HepG2 (cell line): Measurements from ENCODE around the gene HPCAL4.

Source experiments
- GABPB1 ChIP-seq: IDR thresholded peaks from 2 replicates; pipeline ENCODE4 v1.6.1; 2016; ENCODE audit warnings: mild to moderate bottlenecking, missing genetic modification reagents, moderate library complexity, missing compliant biosample characterization
- RFX5 ChIP-seq: IDR thresholded peaks from 2 replicates; pipeline ENCODE4 v1.6.1; 2011; ENCODE audit warnings: low read depth, low read length, improper control_type of control experiment
- ZNF703 ChIP-seq: sonication (generic); formaldehyde crosslinking; IDR thresholded peaks from 2 replicates; pipeline ENCODE4 v1.5.1; 2020; ENCODE audit warnings: missing genetic modification reagents, mild to moderate bottlenecking, moderate library complexity, borderline replicate concordance

DNA sequence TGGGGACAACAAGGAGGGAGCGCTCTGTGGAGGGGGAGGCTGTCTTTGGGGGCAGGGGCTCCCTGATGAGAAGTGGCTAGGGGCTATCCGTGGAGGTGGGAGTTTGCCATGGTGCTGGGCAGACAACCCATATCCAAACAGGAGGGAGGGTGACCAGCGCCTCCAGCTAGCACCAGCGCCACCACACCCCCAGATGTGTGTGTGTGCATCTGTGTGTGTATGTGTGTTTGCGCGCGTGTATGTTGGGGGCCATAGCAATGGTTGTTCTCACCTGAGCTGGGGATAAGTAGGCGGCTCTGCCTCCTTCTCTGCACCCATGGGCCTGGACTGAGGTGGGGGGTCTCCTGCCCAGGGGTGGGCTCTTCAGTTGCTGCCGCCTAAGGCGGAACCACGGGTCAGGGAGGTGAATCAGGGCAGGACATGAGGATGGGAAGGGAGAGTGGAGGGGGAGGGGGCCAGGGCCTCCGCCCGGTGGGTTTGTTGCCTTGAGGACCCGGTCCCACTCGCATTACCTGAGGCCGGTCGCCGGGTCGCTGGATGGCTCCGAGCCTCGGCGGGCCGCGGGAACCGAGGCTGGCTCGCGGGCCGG lies 345 bp downstream of the HPCAL4 start:
- TF ChIP-seq ZNF703 (CRISPR knock-in tag) = no peak
- no peak; the same call in 1 of the 2 replicates for TF ChIP-seq GABPB1 (CRISPR knock-in tag)
- no peak for TF ChIP-seq RFX5
